Stimulated activated naive CD8-positive, alpha-beta T cell treated with anti-CD3 and anti-CD28 coated beads, Interleukin-15, Interleukin-2, amounts not matched to agents 100 U/mL and 50 U/mL, for 24 hours (primary cell): ENCODE measurements around the gene SQSTM1.
"Not testable (repeated sequence)": the region's sequence is repeated elsewhere in the genome, so short reads cannot be mapped to it uniquely, and the experiment has no call there.

ENCODE experiments used
- ATAC-seq: fragments of 150-1000 bp; cut with Tn5 transposase; one replicate; pipeline ENCODE4 v1.10.0; 2021
- DNase-seq: peaks from one replicate; pipeline ENCODE4 v3.0.0; 2021

The SQSTM1 gene

DNA sequence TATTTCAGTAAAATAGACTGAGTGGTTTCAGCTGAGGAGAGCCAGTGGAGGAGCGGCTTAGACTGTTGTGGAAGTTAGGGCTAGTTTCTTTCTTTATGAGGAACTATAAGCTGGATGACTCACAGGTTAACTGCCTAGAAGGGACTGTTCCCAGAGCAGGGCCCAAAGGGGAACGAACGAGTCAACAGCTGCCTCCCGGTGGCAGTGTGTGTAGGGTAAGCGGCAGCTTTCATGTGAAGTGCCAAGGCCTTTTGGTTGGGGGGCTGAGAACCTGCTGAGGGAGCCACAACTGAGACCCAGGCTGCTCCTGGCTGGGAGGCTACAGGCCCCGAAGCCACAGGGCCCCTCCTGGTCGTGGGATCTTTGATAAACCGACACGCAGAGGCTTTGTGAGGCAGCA is 7.0 kb downstream of the SQSTM1 start:
- DNase-seq (peak; percentile 71), ATAC-seq (peak; percentile 99)

DNA sequence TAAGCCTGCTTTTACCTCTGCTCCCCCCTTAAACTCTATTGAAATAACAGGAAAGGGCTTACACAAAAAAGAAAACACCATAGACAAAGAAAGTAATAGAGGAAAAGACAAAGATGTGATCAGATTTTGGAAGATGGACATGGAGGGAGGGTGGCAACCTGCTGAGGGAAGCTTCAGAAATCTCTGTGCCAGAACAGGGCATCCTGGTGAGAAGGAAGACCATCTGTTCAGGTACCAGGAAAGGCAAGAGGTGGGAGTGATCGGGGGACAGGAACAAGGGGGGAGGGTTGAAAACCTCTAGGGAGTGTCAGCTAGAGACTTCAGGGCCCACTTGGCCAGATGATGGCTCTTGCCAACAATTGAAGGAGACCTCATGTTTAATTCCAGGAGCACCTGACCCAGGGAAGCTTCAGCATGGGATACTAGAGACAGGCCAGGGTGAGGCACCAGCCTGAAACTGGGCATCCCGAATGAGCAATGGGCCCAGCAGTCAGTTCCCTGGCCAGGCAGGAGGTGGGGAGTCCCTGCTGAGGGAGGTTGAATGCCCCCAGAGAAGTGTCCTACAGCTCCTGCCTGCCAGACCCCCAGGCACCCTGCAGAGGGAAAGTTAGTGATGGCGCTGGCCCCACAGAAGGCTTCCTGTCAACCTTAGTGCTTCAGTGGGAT is 8.2 kb downstream of the SQSTM1 start:
- DNase-seq (no peak), ATAC-seq (no peak)

DNA sequence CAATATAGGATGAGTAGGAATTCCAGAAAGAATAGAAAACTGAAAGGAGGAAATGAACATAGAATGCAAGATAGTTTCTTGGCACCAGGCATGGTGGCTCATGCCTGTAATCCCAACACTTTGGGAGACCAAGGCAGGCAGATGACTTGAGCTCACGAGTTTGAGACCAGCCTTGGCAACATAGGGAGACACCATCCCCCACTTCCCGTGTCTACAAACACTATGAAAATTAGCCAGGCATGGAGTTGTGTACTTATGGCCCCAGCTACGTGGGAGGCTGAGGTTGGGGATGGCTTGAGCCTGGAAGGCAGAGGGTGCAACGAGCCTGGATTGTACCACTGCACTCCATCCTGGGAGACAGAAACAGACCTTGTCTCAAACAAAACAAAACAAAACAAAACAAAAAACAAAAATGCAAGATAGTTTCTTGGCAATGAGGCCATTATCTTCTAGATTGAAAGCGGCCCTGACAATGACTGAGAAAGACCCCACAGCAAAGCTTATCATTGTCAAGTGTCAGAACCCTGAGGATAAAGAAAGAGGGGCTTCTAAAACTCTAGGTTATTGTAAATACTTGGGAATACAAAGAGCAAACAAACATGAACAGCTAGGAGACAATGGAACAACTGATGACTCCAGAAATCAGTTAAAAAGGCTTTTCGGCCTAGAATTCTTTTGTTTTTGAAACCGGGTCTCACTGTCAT is 9.2 kb downstream of the SQSTM1 start:
- DNase-seq (no peak), ATAC-seq (no peak)

DNA sequence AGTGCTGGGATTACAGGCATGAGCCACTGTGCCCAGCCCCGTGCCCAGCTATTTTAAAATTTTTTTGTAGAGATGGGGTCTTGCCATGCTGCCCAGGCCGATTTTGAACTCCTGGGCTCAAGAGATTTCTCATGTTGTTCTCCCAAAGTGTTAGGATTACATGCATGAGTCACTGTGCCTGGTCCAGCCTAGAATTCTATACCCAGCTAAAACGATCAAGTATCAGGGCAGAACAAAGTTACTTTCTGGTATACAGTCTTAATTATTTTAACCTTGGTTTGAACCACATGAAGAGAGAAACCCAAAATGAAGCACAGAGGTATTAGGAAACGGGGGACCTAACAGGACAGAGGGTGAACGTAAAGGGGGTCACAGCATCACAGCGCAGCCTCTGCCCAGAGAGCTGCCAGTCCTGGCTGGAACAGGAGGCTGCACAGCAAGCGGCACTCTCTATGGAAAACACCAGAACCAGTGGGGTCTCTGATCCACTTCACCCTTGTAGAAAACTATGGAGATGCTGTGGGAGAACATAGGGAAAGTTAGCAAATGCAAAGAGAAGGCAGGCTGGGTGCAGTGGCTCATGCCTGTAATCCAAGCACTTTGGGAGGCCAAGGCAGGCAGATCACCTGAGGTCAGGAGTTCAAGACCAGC is 10.2 kb downstream of the SQSTM1 start:
- DNase-seq (no peak), ATAC-seq (no peak)

DNA sequence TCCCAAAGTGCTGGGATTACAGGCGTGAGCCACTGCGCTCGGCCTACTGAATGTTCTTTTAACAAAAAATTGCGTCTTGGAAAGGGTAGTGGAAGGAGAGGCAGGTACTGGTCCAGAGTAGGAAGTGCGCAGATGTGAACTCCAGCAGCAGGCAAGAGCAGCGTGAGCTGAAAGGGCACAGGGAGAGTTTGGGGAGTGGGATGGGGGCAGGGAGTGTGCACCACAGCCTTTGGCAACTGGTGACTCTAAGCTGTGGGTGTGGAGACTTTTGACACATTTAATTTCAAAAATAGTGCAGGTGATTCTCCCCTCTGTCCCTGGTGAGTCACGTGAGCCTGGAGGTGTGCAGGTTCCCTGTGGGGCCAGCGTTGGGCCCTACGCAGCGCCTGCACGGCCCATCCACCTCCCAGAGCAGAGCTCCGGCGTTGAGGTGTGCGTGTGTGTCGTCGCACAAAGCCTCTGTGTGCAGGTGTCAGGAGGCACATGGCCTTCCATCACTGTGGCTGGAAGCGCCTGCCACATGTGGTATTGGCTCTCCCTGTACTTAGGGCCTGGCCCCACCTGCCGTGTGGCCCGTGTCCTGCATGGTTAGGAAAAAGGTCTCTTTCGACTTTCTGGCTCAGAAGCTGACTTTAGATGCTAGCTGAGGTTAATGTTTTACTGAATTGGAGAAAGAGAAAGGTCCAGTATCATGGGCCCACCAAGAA is 11.5 kb downstream of the SQSTM1 start:
- DNase-seq (no peak), ATAC-seq (no peak)

DNA sequence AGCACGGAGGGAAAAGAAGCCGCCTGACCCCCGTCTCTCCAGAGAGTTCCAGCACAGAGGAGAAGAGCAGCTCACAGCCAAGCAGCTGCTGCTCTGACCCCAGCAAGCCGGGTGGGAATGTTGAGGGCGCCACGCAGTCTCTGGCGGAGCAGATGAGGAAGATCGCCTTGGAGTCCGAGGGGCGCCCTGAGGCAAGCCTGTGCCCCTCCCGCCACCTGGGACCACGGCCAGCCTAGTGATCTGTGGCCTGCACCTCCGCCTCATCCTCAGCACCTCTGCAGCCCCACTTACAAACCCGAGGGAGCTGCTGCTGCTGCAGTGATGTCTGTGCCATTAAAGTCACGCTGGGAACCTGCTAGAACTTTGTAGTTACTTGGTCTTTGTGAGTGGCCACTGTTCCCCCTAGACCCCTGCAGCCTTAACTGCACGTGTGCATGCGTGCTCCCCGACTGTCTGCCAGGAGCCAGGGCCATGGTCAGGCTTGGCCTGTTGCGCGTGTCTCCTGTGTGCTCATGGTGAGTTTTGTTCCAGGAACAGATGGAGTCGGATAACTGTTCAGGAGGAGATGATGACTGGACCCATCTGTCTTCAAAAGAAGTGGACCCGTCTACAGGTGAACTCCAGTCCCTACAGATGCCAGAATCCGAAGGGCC is 12.5 kb downstream of the SQSTM1 start:
- DNase-seq: no peak

DNA sequence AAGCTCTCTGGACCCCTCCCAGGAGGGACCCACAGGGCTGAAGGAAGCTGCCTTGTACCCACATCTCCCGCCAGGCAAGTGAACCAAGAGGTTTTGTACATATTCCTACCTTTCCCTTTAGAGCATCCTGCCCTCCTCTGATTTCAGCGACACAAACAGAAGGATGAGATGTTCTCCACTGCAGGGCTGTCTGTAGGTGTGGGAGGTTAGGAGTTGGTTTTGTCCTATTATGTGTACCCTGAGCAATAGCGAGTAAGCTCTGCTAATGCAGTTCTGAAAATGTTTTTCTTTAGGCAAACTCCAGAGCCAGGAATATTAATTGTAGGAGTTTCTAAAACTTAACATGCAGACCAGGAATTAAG is 13.0 kb downstream of the SQSTM1 start:
- ATAC-seq: no peak

More for the DNA sequence above, 12.5 kb downstream of the SQSTM1 start:
- ATAC-seq: no peak

DNA sequence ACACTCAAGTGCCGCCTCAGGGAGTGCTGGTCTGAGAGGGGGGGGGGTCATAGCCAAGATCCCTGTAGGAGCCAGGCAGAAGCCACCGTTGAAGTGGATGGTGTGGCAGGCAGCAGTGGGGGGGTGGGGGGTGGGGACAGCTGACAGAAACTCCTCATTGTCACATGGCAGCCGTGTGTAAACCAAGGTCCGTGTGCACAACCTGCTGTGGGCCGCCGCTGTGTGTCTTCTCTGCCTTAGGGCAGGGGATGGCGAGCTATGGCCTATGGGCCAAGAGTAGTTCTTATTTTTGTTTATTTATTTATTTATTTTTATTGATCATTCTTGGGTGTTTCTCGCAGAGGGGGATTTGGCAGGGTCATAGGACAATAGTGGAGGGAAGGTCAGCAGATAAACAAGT is 13.4 kb downstream of the SQSTM1 start:
- no peak for ATAC-seq
- no peak for DNase-seq

More for the DNA sequence above, 13.0 kb downstream of the SQSTM1 start:
- no peak for DNase-seq

DNA sequence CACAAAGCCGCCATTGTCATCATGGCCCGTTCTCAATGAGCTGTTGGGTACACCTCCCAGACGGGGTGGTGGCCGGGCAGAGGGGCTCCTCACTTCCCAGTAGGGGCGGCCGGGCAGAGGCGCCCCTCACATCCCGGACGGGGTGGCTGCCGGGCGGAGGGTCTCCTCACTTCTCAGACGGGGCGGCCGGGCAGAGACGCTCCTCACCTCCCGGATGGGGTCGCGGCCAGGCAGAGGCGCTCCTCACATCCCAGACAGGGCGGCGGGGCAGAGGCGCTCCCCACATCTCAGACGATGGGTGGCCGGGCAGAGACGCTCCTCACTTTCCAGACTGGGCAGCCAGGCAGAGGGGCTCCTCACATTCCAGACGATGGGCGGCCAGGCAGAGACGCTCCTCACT is 14.2 kb downstream of the SQSTM1 start:
- DNase-seq, ATAC-seq: not testable (repeated sequence)

DNA sequence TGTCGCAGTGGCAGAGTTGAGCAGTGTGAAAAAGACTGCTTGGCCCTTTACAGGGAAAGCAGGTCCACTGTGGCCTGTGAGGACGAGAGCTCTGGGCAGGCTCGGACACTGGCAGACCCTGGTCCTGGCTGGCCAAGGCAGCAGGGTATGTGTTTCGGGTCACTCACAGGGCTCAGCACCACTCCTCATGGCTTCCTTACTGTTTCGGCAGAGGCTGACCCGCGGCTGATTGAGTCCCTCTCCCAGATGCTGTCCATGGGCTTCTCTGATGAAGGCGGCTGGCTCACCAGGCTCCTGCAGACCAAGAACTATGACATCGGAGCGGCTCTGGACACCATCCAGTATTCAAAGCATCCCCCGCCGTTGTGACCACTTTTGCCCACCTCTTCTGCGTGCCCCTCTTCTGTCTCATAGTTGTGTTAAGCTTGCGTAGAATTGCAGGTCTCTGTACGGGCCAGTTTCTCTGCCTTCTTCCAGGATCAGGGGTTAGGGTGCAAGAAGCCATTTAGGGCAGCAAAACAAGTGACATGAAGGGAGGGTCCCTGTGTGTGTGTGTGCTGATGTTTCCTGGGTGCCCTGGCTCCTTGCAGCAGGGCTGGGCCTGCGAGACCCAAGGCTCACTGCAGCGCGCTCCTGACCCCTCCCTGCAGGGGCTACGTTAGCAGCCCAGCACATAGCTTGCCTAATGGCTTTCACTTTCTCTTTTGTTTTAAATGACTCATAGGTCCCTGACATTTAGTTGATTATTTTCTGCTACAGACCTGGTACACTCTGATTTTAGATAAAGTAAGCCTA is 15.7 kb downstream of the SQSTM1 start:
- DNase-seq (peak; percentile 60), ATAC-seq (peak; percentile 96)

DNA sequence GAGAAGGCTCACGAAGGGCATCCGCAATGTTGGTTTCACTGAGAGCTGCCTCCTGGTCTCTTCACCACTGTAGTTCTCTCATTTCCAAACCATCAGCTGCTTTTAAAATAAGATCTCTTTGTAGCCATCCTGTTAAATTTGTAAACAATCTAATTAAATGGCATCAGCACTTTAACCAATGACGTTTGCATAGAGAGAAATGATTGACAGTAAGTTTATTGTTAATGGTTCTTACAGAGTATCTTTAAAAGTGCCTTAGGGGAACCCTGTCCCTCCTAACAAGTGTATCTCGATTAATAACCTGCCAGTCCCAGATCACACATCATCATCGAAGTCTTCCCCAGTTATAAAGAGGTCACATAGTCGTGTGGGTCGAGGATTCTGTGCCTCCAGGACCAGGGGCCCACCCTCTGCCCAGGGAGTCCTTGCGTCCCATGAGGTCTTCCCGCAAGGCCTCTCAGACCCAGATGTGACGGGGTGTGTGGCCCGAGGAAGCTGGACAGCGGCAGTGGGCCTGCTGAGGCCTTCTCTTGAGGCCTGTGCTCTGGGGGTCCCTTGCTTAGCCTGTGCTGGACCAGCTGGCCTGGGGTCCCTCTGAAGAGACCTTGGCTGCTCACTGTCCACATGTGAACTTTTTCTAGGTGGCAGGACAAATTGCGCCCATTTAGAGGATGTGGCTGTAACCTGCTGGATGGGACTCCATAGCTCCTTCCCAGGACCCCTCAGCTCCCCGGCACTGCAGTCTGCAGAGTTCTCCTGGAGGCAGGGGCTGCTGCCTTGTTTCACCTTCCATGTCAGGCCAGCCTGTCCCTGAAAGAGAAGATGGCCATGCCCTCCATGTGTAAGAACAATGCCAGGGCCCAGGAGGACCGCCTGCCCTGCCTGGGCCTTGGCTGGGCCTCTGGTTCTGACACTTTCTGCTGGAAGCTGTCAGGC is 16.6 kb downstream of the SQSTM1 start:
- no peak for DNase-seq
- no peak for ATAC-seq

DNA sequence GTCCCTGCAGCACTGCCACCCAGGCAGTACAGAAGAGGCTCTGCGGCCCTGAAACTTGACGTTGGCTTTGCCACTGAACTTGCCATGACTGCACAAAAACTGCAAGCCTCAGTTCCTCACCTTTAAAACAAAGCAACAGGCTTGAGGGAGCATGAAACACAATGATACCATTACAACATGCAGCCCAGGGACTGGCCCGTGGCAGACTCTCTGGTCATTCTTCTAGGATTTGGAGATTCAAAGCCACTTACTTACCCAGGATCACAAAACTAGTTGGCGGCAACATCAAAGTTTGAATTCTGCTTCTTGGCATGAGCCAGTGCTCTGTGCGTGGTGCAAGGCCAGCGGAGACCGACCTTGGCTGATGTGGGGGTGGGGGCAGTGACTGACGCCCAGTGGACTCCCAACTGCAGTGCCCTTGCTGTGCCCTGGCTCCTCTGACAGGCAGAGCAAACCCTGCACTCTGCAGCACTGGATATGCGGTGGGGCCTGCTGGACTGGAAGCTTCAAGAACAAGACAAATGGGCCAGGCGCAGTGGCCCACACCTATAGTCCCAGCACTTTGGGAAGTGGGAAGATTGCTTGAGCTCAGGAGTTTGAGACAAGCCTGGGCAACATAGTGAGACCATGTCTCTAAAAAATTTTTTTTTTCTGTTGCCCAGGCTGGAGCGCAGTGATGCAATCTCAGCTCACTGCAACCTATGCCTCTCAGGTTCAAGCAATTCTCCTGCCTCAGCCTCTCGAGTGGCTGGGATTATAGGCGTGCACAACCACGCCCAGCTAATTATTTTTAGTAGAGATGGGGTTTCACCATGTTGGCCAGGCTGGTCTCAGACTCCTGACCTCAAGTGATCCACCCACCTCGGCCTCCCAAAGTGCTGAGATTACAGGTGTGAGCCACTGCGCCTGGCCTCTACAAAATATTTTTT is 18.9 kb downstream of the SQSTM1 start:
- ATAC-seq: no peak
- DNase-seq: no peak

DNA sequence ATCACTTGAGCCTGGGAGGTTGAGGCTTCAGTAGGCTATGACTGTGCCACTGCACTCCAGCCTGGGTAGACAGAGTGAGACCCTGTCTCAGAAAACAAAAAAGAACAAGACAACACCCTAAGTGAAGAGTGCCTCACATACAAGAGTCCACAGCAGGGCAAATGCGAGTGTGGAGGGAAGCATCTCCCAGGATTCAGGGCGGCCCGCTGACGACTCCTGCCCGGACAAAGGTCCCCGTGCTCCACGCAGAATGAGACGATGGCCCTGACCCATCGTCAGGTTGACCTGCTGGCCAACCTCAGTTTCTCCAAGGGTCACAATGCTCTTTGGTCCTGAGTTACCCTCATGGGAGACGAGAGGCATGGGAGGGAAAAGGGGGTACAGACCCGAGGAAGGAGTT is 19.6 kb downstream of the SQSTM1 start:
- DNase-seq (no peak), ATAC-seq (no peak)

DNA sequence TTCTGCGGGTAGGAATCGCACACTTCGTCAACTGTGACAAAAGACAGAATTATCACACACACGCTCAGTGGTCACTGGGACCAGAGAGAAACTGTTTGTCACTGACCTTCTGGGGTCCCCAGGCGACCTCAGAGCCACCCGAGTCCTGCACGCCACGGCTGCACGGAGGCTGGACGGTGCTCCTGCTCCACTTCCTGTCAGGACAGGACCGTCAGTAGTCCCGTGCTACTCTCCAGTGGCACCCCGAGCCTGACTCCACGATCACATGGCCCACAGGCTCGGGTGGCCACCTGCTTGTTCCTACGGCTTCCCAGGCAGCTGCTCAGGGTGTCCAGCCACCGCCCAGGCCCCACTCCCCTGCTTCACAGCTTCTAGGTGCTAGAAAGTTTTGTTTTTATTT is 20.1 kb downstream of the SQSTM1 start:
- no peak for DNase-seq
- ATAC-seq: no peak

DNA sequence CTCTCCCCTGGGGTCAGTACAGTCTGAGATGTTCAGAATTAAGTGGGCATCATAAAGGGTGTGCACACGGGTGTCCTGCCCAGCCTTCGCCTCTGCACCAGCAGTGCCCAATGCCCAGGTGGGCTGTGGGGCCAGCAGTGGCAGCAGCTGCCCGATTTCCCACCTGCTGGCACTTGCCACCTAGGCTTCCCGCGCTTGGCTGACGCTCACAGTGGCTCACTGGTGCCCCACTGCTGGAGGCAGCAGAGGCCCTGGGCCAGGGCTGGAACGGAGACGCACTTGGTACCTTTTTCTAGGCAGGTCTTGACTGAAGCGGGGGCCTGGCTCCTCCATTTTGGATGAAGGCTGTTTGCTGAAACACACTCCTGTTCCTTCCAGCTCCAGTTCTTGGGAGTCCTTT is 20.9 kb downstream of the SQSTM1 start:
- DNase-seq (no peak), ATAC-seq (no peak)

DNA sequence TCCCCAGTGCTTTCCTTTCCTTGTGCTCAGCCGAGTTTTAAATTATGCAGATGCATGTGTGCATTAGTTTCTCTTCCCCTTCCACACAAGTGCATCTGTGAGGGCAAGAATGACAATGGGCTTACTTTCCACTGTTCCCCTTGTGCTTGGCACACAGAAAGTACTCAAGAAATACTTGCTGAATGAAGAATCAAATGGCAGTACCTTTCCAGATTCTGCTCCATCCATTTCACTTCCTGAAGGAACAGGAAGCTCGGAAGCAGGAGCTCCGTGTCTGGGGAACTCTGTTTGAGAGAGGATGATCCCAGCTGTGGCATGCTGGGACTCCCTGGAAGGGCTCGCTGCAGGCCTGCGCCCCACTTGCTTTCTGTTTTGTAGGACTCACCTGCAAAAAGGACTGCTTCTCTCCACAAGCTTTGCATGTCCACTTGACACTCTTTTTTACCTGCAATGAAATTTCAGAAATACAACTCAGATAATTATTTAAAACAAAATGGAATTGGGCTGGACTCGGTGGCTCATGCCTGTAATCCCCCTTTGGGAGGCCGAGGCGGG is 32.4 kb downstream of the SQSTM1 start:
- no peak for DNase-seq
- no peak for ATAC-seq

DNA sequence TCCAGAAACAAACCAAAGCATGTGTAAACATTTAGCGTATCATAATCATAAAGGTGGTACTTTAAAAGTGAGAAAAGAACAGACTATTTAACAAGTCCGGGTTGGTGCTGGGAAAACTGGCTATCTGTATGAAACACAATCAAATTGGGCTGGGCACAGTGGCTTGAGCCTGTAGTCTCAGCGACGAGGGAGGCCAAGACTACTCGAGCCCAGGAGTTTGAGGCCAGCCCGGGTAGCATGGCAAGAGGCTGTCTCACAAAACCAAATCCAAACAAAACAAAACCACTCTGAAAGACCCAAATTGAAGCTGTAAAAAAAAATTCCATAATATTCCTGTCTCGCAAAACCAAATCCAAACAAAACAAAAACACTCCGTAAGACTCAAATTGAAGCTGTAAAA is 33.7 kb downstream of the SQSTM1 start:
- DNase-seq (no peak), ATAC-seq (no peak)

DNA sequence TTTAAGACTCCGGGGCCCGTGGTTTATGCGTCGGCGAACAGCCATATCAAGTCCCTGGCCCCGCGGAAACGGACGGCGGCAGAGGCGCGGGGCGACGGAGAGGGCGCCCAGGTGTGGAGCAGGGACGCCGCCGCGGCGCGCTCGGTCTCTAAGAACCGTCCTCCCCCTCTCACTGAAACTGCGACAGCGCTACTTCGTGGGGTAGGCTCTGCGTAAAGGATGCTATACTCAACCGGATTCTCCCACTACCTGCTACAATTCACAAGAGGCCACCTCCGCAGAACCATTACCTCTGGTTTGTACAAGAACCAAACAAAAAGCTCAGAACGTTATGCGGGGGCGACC is 37.5 kb downstream of the SQSTM1 start:
- peak; percentile 60 for DNase-seq

More for the DNA sequence above, 37.5 kb downstream of the SQSTM1 start:
- ATAC-seq: peak; percentile 60
